GM21367 (cell line): Measurements from ENCODE around the gene NISCH.
A peak's percentile ranks its signal among the peaks of the same experiment; 100 is the strongest.

Experiments used
- ATAC-seq: cut with Tn5 transposase; IDR thresholded peaks from one replicate; pipeline ENCODE4 v1.9.1; 2021; ENCODE audit not compliant: unreplicated experiment

Gene NISCH

GRCh38 chr3:52435246-52436101, 19.9 kb upstream of the NISCH start:
- no peak for ATAC-seq

- ATAC-seq, result no peak
These were observed 18.8 kb upstream of the NISCH start for GRCh38 chr3:52436500-52437149.

DNA sequence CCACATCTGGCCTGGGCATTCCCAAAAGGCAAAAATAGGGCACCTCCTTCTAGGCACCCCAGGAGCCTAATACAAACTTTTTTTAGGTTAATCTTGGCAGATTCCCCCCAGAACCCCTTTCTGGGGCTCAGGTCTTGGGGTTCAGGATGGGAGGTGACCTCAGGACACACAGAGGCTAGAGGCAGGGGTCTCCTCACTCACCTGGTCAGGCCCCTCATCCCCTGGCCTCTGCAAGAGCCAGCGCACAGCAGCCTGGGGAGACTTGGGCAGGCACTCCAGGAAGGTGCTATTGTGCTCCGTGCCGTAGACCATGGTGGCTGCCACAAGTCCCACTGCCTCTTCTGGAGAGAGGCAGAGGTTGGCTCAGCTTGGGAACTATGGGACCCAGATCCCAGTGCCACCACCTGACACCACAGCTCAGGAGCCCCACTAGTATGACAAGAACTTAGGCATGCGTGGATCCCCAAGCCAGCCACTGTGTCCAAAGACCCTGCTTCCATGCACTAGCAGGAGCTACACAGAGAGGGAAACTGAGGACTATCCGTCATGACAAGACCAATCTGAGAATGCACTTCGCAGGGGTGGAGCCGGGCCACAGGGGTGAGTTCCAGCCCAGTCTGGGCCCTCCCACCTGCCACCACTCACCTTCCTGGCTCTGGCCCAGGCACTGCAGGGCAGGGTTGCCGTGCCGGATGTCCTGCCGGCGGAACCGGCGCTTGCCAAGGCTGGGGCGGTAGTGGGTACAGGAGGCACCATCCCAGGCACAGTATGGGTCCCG, 17.9 kb upstream of the NISCH start:
- ATAC-seq, result no peak

DNA sequence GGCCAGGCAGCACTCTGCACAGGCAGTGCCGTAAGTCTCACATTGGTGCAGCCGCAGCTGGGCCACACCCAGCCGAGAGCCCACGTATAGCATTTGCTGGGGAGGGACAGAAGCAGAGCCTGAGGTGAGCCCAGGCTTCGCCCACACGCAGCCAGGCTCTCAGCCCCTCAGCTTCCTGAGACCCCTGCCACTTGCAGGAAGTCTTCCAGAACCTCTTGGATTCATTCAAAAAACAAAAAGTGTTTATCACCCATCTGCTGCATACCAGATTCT, 17.4 kb upstream of the NISCH start:
- no peak for ATAC-seq

GRCh38 chr3:52438579-52439425, 16.6 kb upstream of the NISCH start:
- ATAC-seq, result no peak

DNA sequence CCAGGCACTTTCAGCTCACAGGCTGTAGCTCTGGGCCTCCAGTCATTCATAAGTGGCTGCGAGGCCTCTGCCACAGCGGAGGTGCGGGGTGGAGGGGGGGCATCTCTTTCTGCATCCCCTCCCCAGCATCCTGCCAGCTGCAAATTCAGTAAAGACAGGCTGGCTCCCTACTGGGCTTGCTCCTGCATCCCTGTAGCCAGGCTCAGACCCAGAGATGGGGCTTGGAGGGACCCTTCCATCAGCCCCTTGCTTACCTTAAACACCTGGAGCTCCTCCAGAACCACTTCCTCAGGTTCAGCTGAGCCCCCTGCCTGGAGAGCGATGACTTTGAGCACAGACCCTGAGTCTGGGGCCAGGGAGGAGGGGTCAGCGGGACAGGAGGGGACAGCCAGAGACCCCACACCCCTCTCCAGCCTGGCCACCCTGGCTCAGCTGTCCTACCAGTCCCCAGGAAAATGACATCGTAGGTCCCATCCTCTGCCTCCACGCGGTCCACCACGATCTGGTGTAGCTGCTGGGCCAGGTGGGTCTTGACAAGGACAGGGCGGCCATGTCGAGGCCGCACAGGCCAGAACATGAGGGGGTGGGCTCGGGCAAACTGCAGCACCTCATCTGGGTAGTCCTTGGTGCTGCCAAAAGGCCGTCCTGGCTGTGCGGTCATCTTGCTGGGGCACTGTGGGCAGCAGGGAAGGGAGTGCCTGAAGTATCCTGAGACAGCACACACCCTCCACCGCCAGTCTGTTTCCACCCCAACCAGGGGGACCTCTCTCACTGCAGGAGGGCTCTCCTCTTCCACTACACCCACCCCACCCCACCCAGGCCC, 15.8 kb upstream of the NISCH start:
- no peak for ATAC-seq

GRCh38 chr3:52440249-52440551, 15.2 kb upstream of the NISCH start:
- no peak for ATAC-seq

- ATAC-seq, result no peak
These were observed 14.7 kb upstream of the NISCH start for GRCh38 chr3:52440671-52441070.

GRCh38 chr3:52441091-52441771, 14.2 kb upstream of the NISCH start:
- no peak for ATAC-seq

- ATAC-seq, result no peak
These were observed 13.6 kb upstream of the NISCH start for GRCh38 chr3:52441772-52442332.

- ATAC-seq, result no peak
These were observed 12.8 kb upstream of the NISCH start for GRCh38 chr3:52442409-52443267.

DNA sequence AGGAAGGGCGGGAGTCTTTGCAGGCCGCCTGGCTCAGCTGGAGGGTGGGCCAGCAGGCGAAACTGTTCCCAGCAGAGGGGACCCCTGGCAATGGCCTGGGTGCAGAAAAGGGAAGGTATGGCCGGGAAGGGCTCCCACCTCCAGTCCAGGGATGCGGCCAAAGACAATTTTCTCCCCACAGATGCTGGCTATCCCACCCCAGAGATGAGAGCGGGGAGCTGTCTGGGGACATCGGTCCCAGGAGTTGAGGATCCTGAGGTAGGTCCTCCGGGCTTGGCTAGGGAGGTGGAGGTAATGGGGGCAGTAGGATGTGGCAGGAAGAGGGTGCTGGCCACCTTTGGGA, 12.2 kb upstream of the NISCH start:
- no peak for ATAC-seq

- no peak for ATAC-seq
These were observed 11.4 kb upstream of the NISCH start for GRCh38 chr3:52443791-52444687.

DNA sequence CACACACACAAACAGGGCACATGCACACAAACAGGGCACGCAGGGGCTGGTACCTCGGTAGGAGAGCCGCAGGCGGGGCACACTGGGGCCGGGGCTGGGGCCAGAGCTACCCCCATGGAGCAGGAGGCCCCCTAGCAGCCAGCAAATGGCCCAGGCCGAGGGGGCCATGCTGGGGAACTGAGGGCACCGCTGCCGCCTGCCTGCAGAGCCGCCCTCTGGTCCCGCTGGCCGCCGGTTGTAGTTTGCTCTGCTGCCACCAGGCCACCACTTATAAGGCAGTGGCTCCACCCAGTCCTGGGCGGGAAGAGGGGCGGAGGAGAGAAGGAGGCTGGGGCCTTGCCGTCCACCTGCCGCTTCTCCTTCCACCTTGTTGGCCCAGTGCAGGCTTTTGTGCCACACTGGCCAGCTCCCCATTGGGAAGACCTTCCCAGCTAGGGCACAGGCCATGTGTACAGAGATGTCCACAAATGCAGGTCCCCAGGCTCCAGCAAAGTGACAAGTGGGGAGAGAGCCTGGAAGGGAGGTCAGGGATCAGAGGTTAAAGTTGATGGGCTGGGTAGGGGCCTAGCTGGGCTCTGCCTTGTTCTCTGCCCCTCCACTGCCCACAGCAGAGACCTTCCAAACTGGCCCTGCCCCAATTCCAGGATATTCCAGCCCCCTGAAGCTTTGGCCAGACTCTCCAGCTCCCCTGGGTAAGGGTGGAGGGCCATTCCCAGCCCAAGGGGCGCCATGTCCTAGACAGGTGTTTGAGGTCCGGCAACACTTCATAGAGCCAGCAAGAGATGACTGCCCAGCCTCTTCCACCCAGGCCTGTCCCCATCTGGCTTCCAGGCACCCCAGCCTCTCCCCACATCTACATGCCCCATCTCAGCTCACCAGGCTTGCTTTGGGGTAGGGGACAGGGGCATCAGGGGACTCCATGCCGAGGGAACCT, 10.3 kb upstream of the NISCH start, which contains the start of gene SEMA3G:
TSS of gene SEMA3G (minus strand) at position 244 of the 934 bp plus-strand sequence. CDS start at position 168, 76 bp downstream.
- ATAC-seq, result peak; percentile 64

- ATAC-seq, result no peak
These were observed 9.4 kb upstream of the NISCH start for GRCh38 chr3:52446042-52446441.
